SK-N-SH (cell line): Measurements from ENCODE around the gene MINDY4. TPM values are rescaled to one million over a fixed set of nuclear protein-coding genes. Genes with fewer than 3 reads are reported as not detected.

Experiments used
- CTCF ChIA-PET: fragments of 300-600, 350-600 bp; formaldehyde crosslinking; extraction: SDS; loops from one replicate; lab custom pipeline; 2021; lab: Yijun Ruan, JAX
- POLR2A ChIA-PET: fragments of 350-600 bp; sonication (Branson Sonifier 250); formaldehyde crosslinking; extraction: SDS; loops from one replicate; lab custom pipeline; 2020; ENCODE audit warnings: antibody characterized with exemption, inconsistent platforms; lab: Yijun Ruan, JAX
- DNase-seq: peaks from one replicate; pipeline ENCODE4 v3.0.0; 2012
- H2AFZ ChIP-seq: fragments of 200-600 bp; sonication (generic); 2 replicates; pipeline ENCODE4 v1.8.1; 2016; ENCODE audit warnings: antibody characterized with exemption, mild to moderate bottlenecking, low read depth
- H3F3A ChIP-seq: fragments of 200-600 bp; sonication (generic); replicated peaks from 2 replicates; pipeline ENCODE3; 2016; ENCODE audit warnings: antibody characterized with exemption, mild to moderate bottlenecking; ENCODE audit not compliant: insufficient read depth
- H3K27ac ChIP-seq, 2 experiments: fragments of 200-500 bp in 1 of 2; fragments of 200-600 bp in 1 of 2; sonication (Bioruptor generic) in 1 of 2; sonication (generic), shearing (Covaris generic) in 1 of 2; 2 replicates each; pipeline versions ENCODE4 v1.5.1 to v1.6.1; 2014 to 2016; ENCODE audit warnings: low read depth in 2 of 2, inconsistent platforms in 1 of 2, low read length in 1 of 2, mild to moderate bottlenecking in 1 of 2, mixed read lengths in 1 of 2
- H3K27me3 ChIP-seq: fragments of 200-600 bp; sonication (generic), shearing (Covaris generic); 2 replicates; pipeline ENCODE4 v1.6.1; 2016; ENCODE audit warnings: mixed run types; ENCODE audit not compliant: insufficient read depth
- H3K36me3 ChIP-seq, 2 experiments: fragments of 200-500 bp in 1 of 2; fragments of 200-600 bp in 1 of 2; sonication (Bioruptor generic) in 1 of 2; sonication (generic) in 1 of 2; replicated peaks in 1 of 2; 2 replicates each; pipeline versions ENCODE3 to v1.5.1; 2014 to 2016; ENCODE audit warnings: low read length in 1 of 2, mild to moderate bottlenecking in 1 of 2; ENCODE audit not compliant: insufficient read depth in 2 of 2, control insufficient read depth in 1 of 2
- H3K4me1 ChIP-seq, 2 experiments: fragments of 200-500 bp in 1 of 2; fragments of 200-600 bp in 1 of 2; sonication (Bioruptor generic) in 1 of 2; sonication (generic), shearing (Covaris generic) in 1 of 2; 2 replicates each; pipeline versions ENCODE4 v1.5.1 to v1.6.1; 2014 to 2016; ENCODE audit warnings: low read depth in 1 of 2, low read length in 1 of 2, mixed run types in 1 of 2; ENCODE audit not compliant: insufficient read depth in 2 of 2, control insufficient read depth in 1 of 2
- H3K4me2 ChIP-seq: fragments of 200-600 bp; sonication (generic), shearing (Covaris generic); 2 replicates; pipeline ENCODE4 v1.6.1; 2017; ENCODE audit warnings: mixed run types
- H3K4me3 ChIP-seq, 2 experiments: fragments of 200-500 bp in 1 of 2; fragments of 200-600 bp in 1 of 2; sonication (Bioruptor generic) in 1 of 2; sonication (generic), shearing (Covaris generic) in 1 of 2; 2 replicates each; pipeline versions ENCODE4 v1.5.1 to v1.8.1; 2014 to 2016; ENCODE audit warnings: low read depth in 2 of 2, inconsistent platforms in 1 of 2, low read length in 1 of 2, mild to moderate bottlenecking in 1 of 2, mixed read lengths in 1 of 2, moderate library complexity in 1 of 2
- H3K79me2 ChIP-seq: fragments of 200-600 bp; sonication (generic); 2 replicates; pipeline ENCODE4 v1.8.1; 2017; ENCODE audit warnings: mild to moderate bottlenecking; ENCODE audit not compliant: insufficient read depth
- H3K9ac ChIP-seq: fragments of 200-600 bp; sonication (generic); 2 replicates; pipeline ENCODE4 v1.6.1; 2017; ENCODE audit warnings: mixed run types
- H3K9me2 ChIP-seq: fragments of 200-600 bp; sonication (generic); 2 replicates; pipeline ENCODE4 v1.6.1; 2017; ENCODE audit warnings: mixed run types
- H3K9me3 ChIP-seq: fragments of 200-600 bp; sonication (generic); 2 replicates; pipeline ENCODE4 v1.6.1; 2017; ENCODE audit warnings: mixed run types, mild to moderate bottlenecking, moderate library complexity
- H4K20me1 ChIP-seq: fragments of 200-600 bp; sonication (generic); 2 replicates; pipeline ENCODE4 v1.6.1; 2017; ENCODE audit warnings: mild to moderate bottlenecking, mixed run types; ENCODE audit not compliant: insufficient read depth
- EP300 ChIP-seq, 2 experiments: IDR thresholded peaks; 2 replicates each; pipeline versions ENCODE4 v1.4.0 to v1.6.1; 2012; ENCODE audit warnings: borderline replicate concordance in 1 of 2, low read depth in 1 of 2, low read length in 1 of 2
- EZH2phosphoT487 ChIP-seq: fragments of 200-600 bp; sonication (generic); IDR thresholded peaks from 2 replicates; pipeline ENCODE4 v1.6.1; 2017; ENCODE audit warnings: low read depth, mixed run types, mild to moderate bottlenecking, antibody characterized with exemption, moderate library complexity, borderline replicate concordance
- FOSL2 ChIP-seq: IDR thresholded peaks from 2 replicates; pipeline ENCODE4 v1.4.0; 2012; ENCODE audit warnings: low read depth, mild to moderate bottlenecking, moderate library complexity, borderline replicate concordance
- GATA2 ChIP-seq: sonication (generic); formaldehyde crosslinking; IDR thresholded peaks from 2 replicates; pipeline ENCODE4 v1.5.0; 2020; ENCODE audit warnings: mild to moderate bottlenecking, missing genetic modification reagents
- MEF2A ChIP-seq: IDR thresholded peaks from 2 replicates; pipeline ENCODE4 v1.4.0; 2012; ENCODE audit warnings: low read depth, borderline replicate concordance
- MXI1 ChIP-seq: IDR thresholded peaks from 2 replicates; pipeline ENCODE4 v1.6.1; 2012; ENCODE audit warnings: mild to moderate bottlenecking, low read depth, low read length, improper control_type of control experiment
- NFIC ChIP-seq: IDR thresholded peaks from 2 replicates; pipeline ENCODE4 v1.4.0; 2012; ENCODE audit warnings: borderline replicate concordance
- WGBS: methylation state at CpG from one replicate; pipeline ENCODE4 v1.1.6; 2017; ENCODE audit warnings: low lambda C conversion rate; 5-methylcytosine and 5-hydroxymethylcytosine counted together
- polyA plus RNA-seq, 3 experiments: library from polyadenylated mRNA; depleted of rRNA; stranded (reverse); fragments of >200 nt; gene quantifications; 2 replicates each; pipeline ENCODE4 v1.2.3, GENCODE V29; 2012
- TF ChIP-seq, protein P1 (sequence below): IDR thresholded peaks from 2 replicates; pipeline ENCODE4 v1.6.1; 2012; ENCODE audit warnings: mild to moderate bottlenecking, low read depth, low read length, moderate library complexity
- TF ChIP-seq, protein P2 (sequence below): IDR thresholded peaks from 2 replicates; pipeline ENCODE4 v1.4.0; 2012; ENCODE audit warnings: low read depth, borderline replicate concordance

The MINDY4 gene
- polyA plus RNA-seq, 1 of the 3 experiments (the other 2 are of a cell fraction) = 1.8 TPM

DNA sequence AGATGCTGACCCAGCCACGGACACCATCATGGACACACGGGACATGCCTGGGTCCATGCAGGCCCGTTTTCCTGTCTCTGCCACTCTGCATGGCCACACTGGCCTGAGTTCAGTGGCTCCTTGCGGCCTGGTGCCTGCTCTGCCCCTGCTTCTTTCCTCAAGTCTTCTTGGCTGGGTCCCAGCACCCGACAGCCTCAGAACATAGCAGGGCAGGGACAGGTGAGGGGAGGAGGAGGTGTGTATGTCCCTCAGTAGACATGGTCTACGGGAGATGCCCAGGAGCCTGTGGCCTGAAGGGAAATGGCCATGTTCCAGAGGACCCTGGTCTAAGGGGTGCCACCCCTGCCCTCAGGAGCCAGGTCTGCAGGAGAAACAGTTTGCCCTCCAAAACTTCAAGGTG lies 138.2 kb downstream of the MINDY4 start (continued):
- TF ChIP-seq, protein P1, sequence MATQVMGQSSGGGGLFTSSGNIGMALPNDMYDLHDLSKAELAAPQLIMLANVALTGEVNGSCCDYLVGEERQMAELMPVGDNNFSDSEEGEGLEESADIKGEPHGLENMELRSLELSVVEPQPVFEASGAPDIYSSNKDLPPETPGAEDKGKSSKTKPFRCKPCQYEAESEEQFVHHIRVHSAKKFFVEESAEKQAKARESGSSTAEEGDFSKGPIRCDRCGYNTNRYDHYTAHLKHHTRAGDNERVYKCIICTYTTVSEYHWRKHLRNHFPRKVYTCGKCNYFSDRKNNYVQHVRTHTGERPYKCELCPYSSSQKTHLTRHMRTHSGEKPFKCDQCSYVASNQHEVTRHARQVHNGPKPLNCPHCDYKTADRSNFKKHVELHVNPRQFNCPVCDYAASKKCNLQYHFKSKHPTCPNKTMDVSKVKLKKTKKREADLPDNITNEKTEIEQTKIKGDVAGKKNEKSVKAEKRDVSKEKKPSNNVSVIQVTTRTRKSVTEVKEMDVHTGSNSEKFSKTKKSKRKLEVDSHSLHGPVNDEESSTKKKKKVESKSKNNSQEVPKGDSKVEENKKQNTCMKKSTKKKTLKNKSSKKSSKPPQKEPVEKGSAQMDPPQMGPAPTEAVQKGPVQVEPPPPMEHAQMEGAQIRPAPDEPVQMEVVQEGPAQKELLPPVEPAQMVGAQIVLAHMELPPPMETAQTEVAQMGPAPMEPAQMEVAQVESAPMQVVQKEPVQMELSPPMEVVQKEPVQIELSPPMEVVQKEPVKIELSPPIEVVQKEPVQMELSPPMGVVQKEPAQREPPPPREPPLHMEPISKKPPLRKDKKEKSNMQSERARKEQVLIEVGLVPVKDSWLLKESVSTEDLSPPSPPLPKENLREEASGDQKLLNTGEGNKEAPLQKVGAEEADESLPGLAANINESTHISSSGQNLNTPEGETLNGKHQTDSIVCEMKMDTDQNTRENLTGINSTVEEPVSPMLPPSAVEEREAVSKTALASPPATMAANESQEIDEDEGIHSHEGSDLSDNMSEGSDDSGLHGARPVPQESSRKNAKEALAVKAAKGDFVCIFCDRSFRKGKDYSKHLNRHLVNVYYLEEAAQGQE = no peak
- TF ChIP-seq MXI1 = no peak
- TF ChIP-seq, protein P2, sequence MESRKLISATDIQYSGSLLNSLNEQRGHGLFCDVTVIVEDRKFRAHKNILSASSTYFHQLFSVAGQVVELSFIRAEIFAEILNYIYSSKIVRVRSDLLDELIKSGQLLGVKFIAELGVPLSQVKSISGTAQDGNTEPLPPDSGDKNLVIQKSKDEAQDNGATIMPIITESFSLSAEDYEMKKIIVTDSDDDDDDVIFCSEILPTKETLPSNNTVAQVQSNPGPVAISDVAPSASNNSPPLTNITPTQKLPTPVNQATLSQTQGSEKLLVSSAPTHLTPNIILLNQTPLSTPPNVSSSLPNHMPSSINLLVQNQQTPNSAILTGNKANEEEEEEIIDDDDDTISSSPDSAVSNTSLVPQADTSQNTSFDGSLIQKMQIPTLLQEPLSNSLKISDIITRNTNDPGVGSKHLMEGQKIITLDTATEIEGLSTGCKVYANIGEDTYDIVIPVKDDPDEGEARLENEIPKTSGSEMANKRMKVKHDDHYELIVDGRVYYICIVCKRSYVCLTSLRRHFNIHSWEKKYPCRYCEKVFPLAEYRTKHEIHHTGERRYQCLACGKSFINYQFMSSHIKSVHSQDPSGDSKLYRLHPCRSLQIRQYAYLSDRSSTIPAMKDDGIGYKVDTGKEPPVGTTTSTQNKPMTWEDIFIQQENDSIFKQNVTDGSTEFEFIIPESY = no peak
- TF ChIP-seq GATA2 (CRISPR knock-in tag) = no peak
- no peak for TF ChIP-seq NFIC
- TF ChIP-seq FOSL2 = no peak
- TF ChIP-seq, all 33 proteins: peak for 0

DNA sequence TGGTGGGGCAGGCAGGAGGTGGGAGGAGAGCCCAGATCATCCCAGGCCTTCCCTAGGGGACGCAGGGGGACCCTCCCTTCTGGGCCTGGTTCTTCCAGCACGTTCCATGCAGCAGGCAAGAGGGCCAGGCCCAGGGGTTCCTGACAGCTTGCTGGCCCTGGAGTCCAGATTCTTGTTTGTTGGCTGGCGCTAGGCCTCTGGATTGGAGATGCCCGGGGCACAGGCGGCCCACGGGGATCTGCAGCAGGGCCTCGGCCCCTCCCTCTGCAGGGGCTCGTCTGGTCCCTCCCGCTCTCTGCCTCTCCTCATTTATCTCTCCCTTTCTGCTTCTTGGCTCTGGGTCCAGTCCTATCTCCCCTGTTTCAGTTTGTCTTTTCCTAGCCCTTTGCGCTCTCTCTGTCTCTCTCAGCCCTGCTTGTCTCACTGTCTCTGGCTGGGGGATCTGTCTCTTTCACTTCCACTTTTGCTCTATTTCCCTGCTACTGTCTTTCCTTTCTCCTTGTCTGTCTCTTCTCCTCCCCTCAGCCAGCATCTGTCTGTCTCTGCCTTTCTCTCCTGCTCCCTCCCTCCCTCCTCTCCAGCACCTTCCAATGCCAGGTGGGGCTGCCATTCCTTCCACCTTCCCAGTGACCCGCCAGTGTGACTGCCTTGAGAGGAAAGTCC lies 139.3 kb downstream of the MINDY4 start:
- H2AFZ ChIP-seq = no peak overlapping the region
- peaks cover 23 to 80% of the 10 kb centered on the region in 2 experiments; a peak in 3 of 4 replicates for H3K4me1 ChIP-seq
- no peaks in the 10 kb centered on the region for H3K9me2 ChIP-seq
- ChIA-PET CTCF (interaction anchor here (0.6 to 10.9 kb wide), 6 partner anchors 14 to 223 kb away, joined by 3 to 84 read pairs (median 3); no protein-coding TSS in a partner anchor), POLR2A (interaction anchor here (1.5 kb wide), 1 partner anchor 11 kb away, joined by 3 read pairs; no protein-coding TSS in a partner anchor)
- H3F3A ChIP-seq = peaks cover 4% of the 10 kb centered on the region
- H3K9ac ChIP-seq = no peak overlapping the region
- H3K36me3 ChIP-seq = no peaks in the 10 kb centered on the region
- WGBS = 88% methylated on average over 11 of the region's 11 CpGs
- no peak overlapping the region for H3K4me2 ChIP-seq
- DNase-seq = peak; percentile 82
- TF ChIP-seq EZH2phosphoT487 (no peak), EP300 (IDR thresholded peaks at IDR 0.05; ENCODE audit: borderline replicate concordance in 1 of 2, low read depth in 1 of 2, low read length in 1 of 2) (peak in 1 of 2 experiments; percentile 34; a peak in 1 of 4 replicates), MEF2A (no peak)
- H3K4me3 ChIP-seq = no peak overlapping the region
- H3K9me3 ChIP-seq = no peaks in the 10 kb centered on the region
- no peaks in the 10 kb centered on the region for H3K79me2 ChIP-seq
- no peaks in the 10 kb centered on the region for H4K20me1 ChIP-seq
- no peaks in the 10 kb centered on the region for H3K27me3 ChIP-seq
- peak overlapping the region in 1 of 2 experiments; percentile 86; a peak in 1 of 4 replicates for H3K27ac ChIP-seq
